K562 (cell line): ENCODE data around the gene CACNA1C.

Experiments
- CEBPG ChIP-seq, 3 experiments: fragments of 200-800 bp in 1 of 3; sonication (Bioruptor generic) in 1 of 3; sonication (generic) in 1 of 3; formaldehyde crosslinking in 1 of 3; IDR thresholded peaks in 2 of 3; conservative IDR thresholded peaks in 1 of 3; 2 replicates each; pipeline versions ENCODE4 v1.6.1 to v1.8.0; 2016 to 2022; ENCODE audit warnings: missing compliant biosample characterization in 2 of 3, missing genetic modification characterization in 2 of 3, mild to moderate bottlenecking in 1 of 3, missing genetic modification reagents in 1 of 3
- CREM ChIP-seq: IDR thresholded peaks from 2 replicates; pipeline ENCODE4 v1.6.1; 2014; ENCODE audit warnings: antibody characterized with exemption, low read depth
- IRF1 ChIP-seq: sonication (generic); formaldehyde crosslinking; IDR thresholded peaks from 2 replicates; pipeline ENCODE4 v1.8.0; 2022; ENCODE audit warnings: missing genetic modification reagents, mild to moderate bottlenecking, borderline replicate concordance
- NBN ChIP-seq: fragments of 450-650 bp; IDR thresholded peaks from 2 replicates; pipeline ENCODE4 v1.6.1; 2016; ENCODE audit warnings: low read depth, mild to moderate bottlenecking
- NCOR1 ChIP-seq: fragments of 450-650 bp; IDR thresholded peaks from 2 replicates; pipeline ENCODE4 v1.6.1; 2016; ENCODE audit warnings: mild to moderate bottlenecking, moderate library complexity
- POLR2A ChIP-seq: fragments of 450-650 bp; conservative IDR thresholded peaks from 2 replicates; pipeline ENCODE4 v1.6.1; 2016
- POLR2AphosphoS5 ChIP-seq: IDR thresholded peaks from 2 replicates; pipeline ENCODE4 v1.6.1; 2011; ENCODE audit warnings: mild to moderate bottlenecking, low read depth, low read length, moderate library complexity; ENCODE audit not compliant: control insufficient read depth, insufficient read depth
- RAD21 ChIP-seq, 2 experiments: fragments of 250-450 bp in 1 of 2; fragments of 450-650 bp in 1 of 2; sonication (Bioruptor Pico) in 1 of 2; formaldehyde crosslinking in 1 of 2; IDR thresholded peaks in 1 of 2; conservative IDR thresholded peaks in 1 of 2; 2 replicates each; pipeline versions ENCODE4 v1.4.0 to v1.8.0; 2020 to 2022; ENCODE audit warnings: mild to moderate bottlenecking in 2 of 2, moderate library complexity in 1 of 2
- RCOR1 ChIP-seq, 2 experiments: IDR thresholded peaks; 2 replicates each; pipeline ENCODE4 v1.6.1; 2012; ENCODE audit warnings: low read depth in 2 of 2, low read length in 2 of 2, borderline replicate concordance in 1 of 2, improper control_type of control experiment in 1 of 2
- SIRT6 ChIP-seq: IDR thresholded peaks from one replicate; pipeline ENCODE4 v1.6.1; 2012; ENCODE audit warnings: low read depth, mild to moderate bottlenecking, control low read depth, inconsistent platforms, low read length, moderate library complexity
- TARDBP ChIP-seq: fragments of 450-650 bp; IDR thresholded peaks from 2 replicates; pipeline ENCODE4 v1.6.1; 2016
- ZNF232 ChIP-seq: sonication (generic); formaldehyde crosslinking; IDR thresholded peaks from 2 replicates; pipeline ENCODE4 v1.8.0; 2022; ENCODE audit warnings: mild to moderate bottlenecking, missing genetic modification reagents
- ZNF77 ChIP-seq: fragments of 250-450 bp; sonication (Bioruptor Pico); IDR thresholded peaks from 2 replicates; pipeline ENCODE4 v1.5.0; 2020
- TF ChIP-seq, protein P1 (sequence below), 3 experiments: IDR thresholded peaks in 2 of 3; conservative IDR thresholded peaks in 1 of 3; 2 replicates each; pipeline ENCODE4 v1.5.1; 2011 to 2012; ENCODE audit warnings: low read length in 3 of 3, mild to moderate bottlenecking in 3 of 3, control low read depth in 2 of 3, improper control_type of control experiment in 1 of 3, inconsistent platforms in 1 of 3, low read depth in 1 of 3, mixed read lengths in 1 of 3, moderate library complexity in 1 of 3; ENCODE audit not compliant: insufficient read depth in 2 of 3

- no peak for TF ChIP-seq POLR2A
- TF ChIP-seq SIRT6 = no peak
- no peak for TF ChIP-seq TARDBP
- TF ChIP-seq, protein P1, sequence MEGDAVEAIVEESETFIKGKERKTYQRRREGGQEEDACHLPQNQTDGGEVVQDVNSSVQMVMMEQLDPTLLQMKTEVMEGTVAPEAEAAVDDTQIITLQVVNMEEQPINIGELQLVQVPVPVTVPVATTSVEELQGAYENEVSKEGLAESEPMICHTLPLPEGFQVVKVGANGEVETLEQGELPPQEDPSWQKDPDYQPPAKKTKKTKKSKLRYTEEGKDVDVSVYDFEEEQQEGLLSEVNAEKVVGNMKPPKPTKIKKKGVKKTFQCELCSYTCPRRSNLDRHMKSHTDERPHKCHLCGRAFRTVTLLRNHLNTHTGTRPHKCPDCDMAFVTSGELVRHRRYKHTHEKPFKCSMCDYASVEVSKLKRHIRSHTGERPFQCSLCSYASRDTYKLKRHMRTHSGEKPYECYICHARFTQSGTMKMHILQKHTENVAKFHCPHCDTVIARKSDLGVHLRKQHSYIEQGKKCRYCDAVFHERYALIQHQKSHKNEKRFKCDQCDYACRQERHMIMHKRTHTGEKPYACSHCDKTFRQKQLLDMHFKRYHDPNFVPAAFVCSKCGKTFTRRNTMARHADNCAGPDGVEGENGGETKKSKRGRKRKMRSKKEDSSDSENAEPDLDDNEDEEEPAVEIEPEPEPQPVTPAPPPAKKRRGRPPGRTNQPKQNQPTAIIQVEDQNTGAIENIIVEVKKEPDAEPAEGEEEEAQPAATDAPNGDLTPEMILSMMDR (IDR thresholded peaks at IDR 0.05 in 2 of 3, conservative IDR thresholded peaks at IDR 0.05 in 1 of 3; ENCODE audit: insufficient read depth in 2 of 3, low read depth in 1 of 3, low read length in 3 of 3) = no peak
- no peak for TF ChIP-seq POLR2AphosphoS5
- no peak for TF ChIP-seq IRF1 (CRISPR knock-in tag)
- no peak for TF ChIP-seq ZNF77 (CRISPR knock-in tag)
- no peak for TF ChIP-seq NBN
- no peak for TF ChIP-seq RCOR1 (IDR thresholded peaks at IDR 0.05; ENCODE audit: borderline replicate concordance in 1 of 2, low read depth in 2 of 2, low read length in 2 of 2)
- TF ChIP-seq ZNF232 (CRISPR knock-in tag) = no peak
- no peak for TF ChIP-seq CEBPG (CRISPR knock-in tag; IDR thresholded peaks at IDR 0.05)
- no peak for TF ChIP-seq CEBPG (tag; conservative IDR thresholded peaks at IDR 0.05 in 1 of 2, IDR thresholded peaks at IDR 0.05 in 1 of 2)
- TF ChIP-seq NCOR1 = no peak
- TF ChIP-seq CREM = no peak
- no peak for TF ChIP-seq RAD21 (CRISPR knock-in tag; conservative IDR thresholded peaks at IDR 0.05 in 1 of 2, IDR thresholded peaks at IDR 0.05 in 1 of 2)
These were observed 280.2 kb downstream of the CACNA1C start for GRCh38 chr12:2332947-2333346.
